Spleen (tissue), 11 donors: ENCODE measurements around the gene PEAR1. TPM values are rescaled to one million over a fixed set of nuclear protein-coding genes. Genes with fewer than 3 reads are reported as not detected.

ENCODE experiments used
- DNase-seq: peaks from one replicate; pipeline ENCODE4 v3.0.0-alpha.2; 2020
- H3K27ac ChIP-seq, 8 donors: fragments of 200-600 bp; sonication (generic) in 7 of 8; 1 replicate in 4 of 8; 2 replicates in 4 of 8; pipeline versions ENCODE4 v1.5.0 to v1.8.0; 2016 to 2021; ENCODE audit warnings: inconsistent platforms in 4 of 8, mild to moderate bottlenecking in 4 of 8, moderate library complexity in 1 of 8
- H3K27me3 ChIP-seq, 7 donors: fragments of 200-600 bp; sonication (generic) in 6 of 7; replicated peaks in 1 of 7; 1 replicate in 4 of 7; 2 replicates in 3 of 7; pipeline versions ENCODE4 v1.5.0 to v1.8.0; 2016 to 2021; ENCODE audit warnings: inconsistent platforms in 3 of 7, mild to moderate bottlenecking in 1 of 7
- H3K36me3 ChIP-seq, 6 donors: fragments of 200-600 bp; sonication (generic) in 5 of 6; 1 replicate in 4 of 6; 2 replicates in 2 of 6; pipeline versions ENCODE4 v1.5.0 to v1.8.0; 2016 to 2021; ENCODE audit warnings: inconsistent platforms in 2 of 6
- H3K4me1 ChIP-seq, 6 donors: fragments of 200-600 bp; sonication (generic) in 5 of 6; 1 replicate in 3 of 6; 2 replicates in 3 of 6; pipeline versions ENCODE4 v1.5.0 to v1.8.0; 2016 to 2021; ENCODE audit warnings: inconsistent platforms in 3 of 6
- H3K4me3 ChIP-seq, 8 donors: fragments of 200-600 bp; sonication (generic) in 7 of 8; 1 replicate in 4 of 8; 2 replicates in 4 of 8; pipeline versions ENCODE4 v1.5.0 to v1.8.0; 2016 to 2021; ENCODE audit warnings: inconsistent platforms in 4 of 8, mild to moderate bottlenecking in 4 of 8, moderate library complexity in 2 of 8
- H3K9me3 ChIP-seq, 8 donors: fragments of 200-600 bp; sonication (generic) in 7 of 8; 1 replicate in 4 of 8; 2 replicates in 4 of 8; pipeline versions ENCODE4 v1.5.0 to v1.8.0; 2016 to 2021; ENCODE audit warnings: inconsistent platforms in 4 of 8
- POLR2A ChIP-seq, 3 donors: fragments of 450-650 bp; IDR thresholded peaks; one replicate each; pipeline ENCODE4 v1.5.1; 2017; ENCODE audit warnings: antibody characterized with exemption in 3 of 3, mild to moderate bottlenecking in 1 of 3
- POLR2AphosphoS5 ChIP-seq, 3 donors: sonication (generic); formaldehyde crosslinking; IDR thresholded peaks; one replicate each; pipeline ENCODE4 v1.5.1; 2017; ENCODE audit warnings: antibody characterized with exemption in 3 of 3
- WGBS, 5 donors: extraction: QIAGEN DNeasy Blood & Tissue Kit in 3 of 5; methylation state at CpG; one replicate each; pipeline versions ENCODE4 v1.1.5 to v1.1.7; 2013 to 2018; 5-methylcytosine and 5-hydroxymethylcytosine counted together
- intact Hi-C: fragments of 100-400 bp; cut with DNase I; formaldehyde crosslinking; loops from one replicate; pipeline ENCODE4 v1.15.0; 2023; ENCODE audit warnings: low total_unique reads
- microRNA-seq, 3 donors: library from miRNA; unstranded; fragments of <30 nt; microRNA quantifications; one replicate each; pipeline versions ENCODE4 to v1.1.0, GENCODE V29; 2019 to 2020
- polyA plus RNA-seq, 3 donors: library from polyadenylated mRNA; stranded (reverse); fragments of 200-250 nt; gene quantifications; one replicate each; pipeline ENCODE4 v1.2.1, GENCODE V29; 2013
- small RNA-seq, 4 donors: library from RNA; depleted of rRNA; stranded (forward); fragments of <200 nt; gene quantifications; one replicate each; pipeline ENCODE3, GENCODE V24; 2016
- total RNA-seq, 7 donors: library from RNA; depleted of rRNA in 3 of 7; stranded (reverse); fragments of >200 nt in 3 of 7; fragmentation: NEBNext Ultra II Directional in 4 of 7; extraction: Animal tissue kit (Norgen Biotek cat#: 25700) in 4 of 7; gene quantifications; one replicate each; pipeline versions ENCODE4 v1.1.0 to v1.2.1, GENCODE V29; 2016 to 2021
- TF ChIP-seq, protein P1 (sequence below), 11 experiments: fragments of 200-600 bp in 7 of 11; fragments of 450-650 bp in 4 of 11; sonication (generic) in 4 of 11; IDR thresholded peaks in 8 of 11; conservative IDR thresholded peaks in 3 of 11; 1 replicate in 7 of 11; 2 replicates in 4 of 11; pipeline versions ENCODE4 v1.4.0 to v1.8.0; 2016 to 2021; ENCODE audit warnings: antibody characterized with exemption in 11 of 11, inconsistent platforms in 4 of 11, mild to moderate bottlenecking in 1 of 11
- donor health status: healthy with polysubstance abuse.
- donor health status: DM: no; HTN: no; CAD: no; lungs with moderate emphysema.
- donor health status: DM: no; HTN: no; CAD: no.
- donor health status: Bipolar disorder and iron deficiency.
- donor health status: healthy.
- donor health status: DM: no; HTN: no; CAD: no.
- donor health status: DM: yes; HTN: yes; CAD: no.

PEAR1 gene
- total and polyA plus RNA-seq, 10 donors, result 1.4 to 28.3 (median 20.2) TPM

DNA sequence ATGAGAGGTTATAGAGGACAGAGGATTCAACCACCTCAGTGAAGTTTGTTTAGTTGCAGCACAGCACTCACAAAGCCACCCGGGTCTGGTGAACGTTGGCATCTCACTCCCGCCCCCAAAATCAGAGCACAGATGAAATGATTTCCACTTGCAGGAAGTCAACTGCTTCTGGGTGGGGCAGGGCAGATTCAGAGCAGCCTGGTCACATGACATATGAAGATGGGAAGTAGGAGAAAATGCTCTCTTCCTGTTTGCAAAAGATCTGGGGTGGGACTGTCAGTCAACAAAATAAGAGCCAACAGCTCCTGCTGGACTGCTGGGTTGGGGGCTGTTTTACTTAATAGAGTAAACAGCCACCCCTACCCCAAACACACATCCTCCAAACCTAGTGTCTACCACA lies 70.1 kb downstream of the PEAR1 start:
- H3K4me3 ChIP-seq, result peak overlapping the region in 5 of 8 donors; percentile 6 to 46 (median 20)
- H3K36me3 ChIP-seq, result peaks cover 3 to 68% (median 15%) of the 10 kb centered on the region in 6 donors
- intact Hi-C loops, result no loop called here
- 6 to 18% (median 7%) methylated on average over 3 of the region's 3 CpGs for WGBS, 5 donors
- no peaks in the 10 kb centered on the region for H3K9me3 ChIP-seq
- no peaks in the 10 kb centered on the region for H3K27me3 ChIP-seq
- DNase-seq, result peak; percentile 76
- TF ChIP-seq, protein P1, sequence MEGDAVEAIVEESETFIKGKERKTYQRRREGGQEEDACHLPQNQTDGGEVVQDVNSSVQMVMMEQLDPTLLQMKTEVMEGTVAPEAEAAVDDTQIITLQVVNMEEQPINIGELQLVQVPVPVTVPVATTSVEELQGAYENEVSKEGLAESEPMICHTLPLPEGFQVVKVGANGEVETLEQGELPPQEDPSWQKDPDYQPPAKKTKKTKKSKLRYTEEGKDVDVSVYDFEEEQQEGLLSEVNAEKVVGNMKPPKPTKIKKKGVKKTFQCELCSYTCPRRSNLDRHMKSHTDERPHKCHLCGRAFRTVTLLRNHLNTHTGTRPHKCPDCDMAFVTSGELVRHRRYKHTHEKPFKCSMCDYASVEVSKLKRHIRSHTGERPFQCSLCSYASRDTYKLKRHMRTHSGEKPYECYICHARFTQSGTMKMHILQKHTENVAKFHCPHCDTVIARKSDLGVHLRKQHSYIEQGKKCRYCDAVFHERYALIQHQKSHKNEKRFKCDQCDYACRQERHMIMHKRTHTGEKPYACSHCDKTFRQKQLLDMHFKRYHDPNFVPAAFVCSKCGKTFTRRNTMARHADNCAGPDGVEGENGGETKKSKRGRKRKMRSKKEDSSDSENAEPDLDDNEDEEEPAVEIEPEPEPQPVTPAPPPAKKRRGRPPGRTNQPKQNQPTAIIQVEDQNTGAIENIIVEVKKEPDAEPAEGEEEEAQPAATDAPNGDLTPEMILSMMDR (IDR thresholded peaks at IDR 0.05 in 8 of 11, conservative IDR thresholded peaks at IDR 0.05 in 3 of 11), result no peak
- no peak for TF ChIP-seq POLR2A (IDR thresholded peaks at IDR 0.05)
- TF ChIP-seq POLR2AphosphoS5 (IDR thresholded peaks at IDR 0.05), result no peak
- peak overlapping the region in 6 of 8 donors; percentile 3 to 84 (median 66) for H3K27ac ChIP-seq
- peaks cover 0 to 29% (median 12%) of the 10 kb centered on the region in 6 donors for H3K4me1 ChIP-seq

DNA sequence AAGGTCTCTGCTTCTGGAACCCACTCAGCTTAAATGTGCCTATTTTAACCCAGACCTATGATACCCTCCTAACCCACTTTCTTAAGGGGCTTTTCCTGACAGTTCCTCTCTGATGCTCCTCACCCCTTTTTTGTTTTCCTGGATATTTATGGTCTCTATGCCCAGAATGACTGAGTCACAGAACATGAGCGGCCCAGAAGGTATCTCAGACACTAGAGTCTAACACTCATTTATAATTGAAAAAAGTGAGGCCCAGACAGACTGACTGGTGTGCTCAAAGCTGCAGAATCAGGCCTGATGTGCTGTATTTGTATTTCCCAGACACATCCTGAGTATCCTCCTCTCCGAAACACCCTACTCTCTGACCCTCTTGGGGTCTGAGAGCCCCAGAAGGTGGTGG lies 70.9 kb downstream of the PEAR1 start:
- Histone ChIP-seq H3K9me3 (no peaks in the 10 kb centered on the region), H3K4me3 (no peak overlapping the region), H3K4me1 (peaks cover 0 to 29% (median 12%) of the 10 kb centered on the region in 6 donors), H3K36me3 (peaks cover 0 to 68% (median 13%) of the 10 kb centered on the region in 6 donors), H3K27me3 (no peaks in the 10 kb centered on the region), H3K27ac (peak overlapping the region in 3 of 8 donors; percentile 49 to 84 (median 77))
- intact Hi-C loops, result no loop called here
- no peak for DNase-seq
- TF ChIP-seq, protein P1 (IDR thresholded peaks at IDR 0.05 in 8 of 11, conservative IDR thresholded peaks at IDR 0.05 in 3 of 11), result no peak
- TF ChIP-seq POLR2AphosphoS5 (IDR thresholded peaks at IDR 0.05) (no peak), POLR2A (IDR thresholded peaks at IDR 0.05) (no peak)
- 89 to 98% (median 91%) methylated on average over 2 of the region's 2 CpGs for WGBS, 5 donors

Small RNA genes within 50 kb of the gene (microRNA-seq; reads per million reads assigned to microRNA genes)
- gene MIR765, result 0 reads per million in 3 donors

Small RNA genes within 50 kb of the gene (small RNA-seq; reads per million reads assigned to genes)
- 0 reads per million in 4 donors for gene MIR765

Other genes starting within 250 kb of the PEAR1 start
- gene NES, start 216.3 kb upstream of the PEAR1 start, total RNA-seq, result 100 to 1,000 TPM in 2 of 7 donors, 10 to 100 TPM in 5; 36.0 to 146 (median 58.3) TPM
- 10 to 100 TPM in 1 of 3 donors, 1 to 10 TPM in 2; 4.3 to 39.5 (median 6.7) TPM for gene NES, start 216.3 kb upstream of the PEAR1 start, polyA plus RNA-seq
- gene CRABP2, start 188.1 kb upstream of the PEAR1 start, total RNA-seq, result 10 to 100 TPM in 1 of 7 donors, 1 to 10 TPM in 6; 1.2 to 13.1 (median 3.8) TPM
- 1 to 10 TPM; 1.2 to 5.3 (median 1.8) TPM for gene CRABP2, start 188.1 kb upstream of the PEAR1 start, polyA plus RNA-seq
- 10 to 100 TPM; 23.2 to 41.1 (median 32.4) TPM for gene METTL25B, start 165.2 kb upstream of the PEAR1 start, total RNA-seq
- gene METTL25B, start 165.2 kb upstream of the PEAR1 start, polyA plus RNA-seq, result 10 to 100 TPM; 33.0 to 43.8 (median 42.9) TPM
- gene ISG20L2, start 165.0 kb upstream of the PEAR1 start, total RNA-seq, result 10 to 100 TPM; 24.0 to 46.7 (median 33.8) TPM
- gene ISG20L2, start 165.0 kb upstream of the PEAR1 start, polyA plus RNA-seq, result 10 to 100 TPM in 1 of 3 donors, 1 to 10 TPM in 2; 6.6 to 14.4 (median 9.8) TPM
- 10 to 100 TPM; 15.2 to 45.3 (median 37.3) TPM for gene MRPL24, start 152.6 kb upstream of the PEAR1 start, total RNA-seq
- 10 to 100 TPM; 64.8 to 83.5 (median 82.8) TPM for gene MRPL24, start 152.6 kb upstream of the PEAR1 start, polyA plus RNA-seq
- 100 to 1,000 TPM in 4 of 7 donors, 10 to 100 TPM in 3; 80.9 to 143 (median 110) TPM for gene HDGF, start 142.0 kb upstream of the PEAR1 start, total RNA-seq
- 100 to 1,000 TPM in 1 of 3 donors, 10 to 100 TPM in 2; 48.8 to 100 (median 66.0) TPM for gene HDGF, start 142.0 kb upstream of the PEAR1 start, polyA plus RNA-seq
- 10 to 100 TPM; 45.4 to 64.6 (median 57.9) TPM for gene PRCC, start 126.2 kb upstream of the PEAR1 start, total RNA-seq
- 10 to 100 TPM; 39.1 to 55.9 (median 52.5) TPM for gene PRCC, start 126.2 kb upstream of the PEAR1 start, polyA plus RNA-seq
- gene SH2D2A, start 76.9 kb upstream of the PEAR1 start, total RNA-seq, result 10 to 100 TPM; 10.4 to 22.1 (median 15.1) TPM
- gene SH2D2A, start 76.9 kb upstream of the PEAR1 start, polyA plus RNA-seq, result 1 to 10 TPM; 3.6 to 5.6 (median 5.2) TPM
- under 1 TPM in 3 of 7 donors, not detected in 4; 0.09 TPM for gene INSRR, start 34.6 kb upstream of the PEAR1 start, total RNA-seq
- gene INSRR, start 34.6 kb upstream of the PEAR1 start, polyA plus RNA-seq, result under 1 TPM in 1 of 3 donors, not detected in 2; under 0.01 TPM
- gene NTRK1, start 32.9 kb upstream of the PEAR1 start, total RNA-seq, result 1 to 10 TPM in 1 of 7 donors, under 1 TPM in 3, not detected in 3; 0.18 to 1.4 (median 0.48) TPM
- gene NTRK1, start 32.9 kb upstream of the PEAR1 start, polyA plus RNA-seq, result under 1 TPM in 2 of 3 donors, not detected in 1; 0.09 to 0.22 TPM
- under 1 TPM in 3 of 7 donors, not detected in 4; 0.13 to 0.47 (median 0.23) TPM for gene LRRC71, start 26.9 kb downstream of the PEAR1 start, total RNA-seq
- gene LRRC71, start 26.9 kb downstream of the PEAR1 start, polyA plus RNA-seq, result under 1 TPM; 0.03 to 0.51 (median 0.43) TPM
- 10 to 100 TPM; 28.4 to 65.3 (median 45.5) TPM for gene ARHGEF11, start 152.0 kb downstream of the PEAR1 start, total RNA-seq
- gene ARHGEF11, start 152.0 kb downstream of the PEAR1 start, polyA plus RNA-seq, result 10 to 100 TPM in 1 of 3 donors, 1 to 10 TPM in 2; 3.4 to 10.2 (median 3.4) TPM
- not detected for gene ETV3L, start 206.1 kb downstream of the PEAR1 start, total RNA-seq
- not detected for gene ETV3L, start 206.1 kb downstream of the PEAR1 start, polyA plus RNA-seq
- 10 to 100 TPM; 19.3 to 35.9 (median 27.0) TPM for gene ETV3, start 244.7 kb downstream of the PEAR1 start, total RNA-seq
- 1 to 10 TPM; 4.2 to 5.5 (median 5.0) TPM for gene ETV3, start 244.7 kb downstream of the PEAR1 start, polyA plus RNA-seq